GM23248 (cell line): ENCODE results near the gene CADPS. TPM values are rescaled to one million over a fixed set of nuclear protein-coding genes. Genes with fewer than 3 reads are reported as not detected.

Source experiments
- DNase-seq: peaks from one replicate; pipeline ENCODE4 v3.0.0-alpha.2; 2015
- H2AFZ ChIP-seq: fragments of 200-600 bp; sonication (generic); 2 replicates; pipeline ENCODE4 v1.6.1; 2016; ENCODE audit warnings: antibody characterized with exemption
- H3F3A ChIP-seq: fragments of 200-600 bp; sonication (generic); 2 replicates; pipeline ENCODE4 v1.6.1; 2016; ENCODE audit warnings: mild to moderate bottlenecking, antibody characterized with exemption, mixed run types; ENCODE audit not compliant: insufficient read depth
- H3K27ac ChIP-seq: fragments of 200-600 bp; sonication (generic); 2 replicates; pipeline ENCODE4 v1.5.1; 2016; ENCODE audit warnings: mild to moderate bottlenecking
- H3K27me3 ChIP-seq: fragments of 200-600 bp; sonication (generic); replicated peaks from 2 replicates; pipeline ENCODE4 v1.6.1; 2016; ENCODE audit warnings: mild to moderate bottlenecking; ENCODE audit not compliant: insufficient read depth
- H3K36me3 ChIP-seq: fragments of 200-600 bp; sonication (generic); 2 replicates; pipeline ENCODE4 v1.6.1; 2016; ENCODE audit warnings: low read depth, mild to moderate bottlenecking
- H3K4me1 ChIP-seq: fragments of 200-600 bp; sonication (generic); 2 replicates; pipeline ENCODE4 v1.6.1; 2016; ENCODE audit warnings: mild to moderate bottlenecking; ENCODE audit not compliant: insufficient read depth
- H3K4me2 ChIP-seq: fragments of 200-600 bp; sonication (generic); one replicate; pipeline ENCODE4 v1.6.1; 2016; ENCODE audit warnings: mild to moderate bottlenecking; ENCODE audit not compliant: unreplicated experiment
- H3K4me3 ChIP-seq: fragments of 200-600 bp; sonication (generic); 2 replicates; pipeline ENCODE4 v1.5.1; 2016; ENCODE audit warnings: mild to moderate bottlenecking
- H3K79me2 ChIP-seq: fragments of 200-600 bp; sonication (generic); 2 replicates; pipeline ENCODE4 v1.6.1; 2016; ENCODE audit warnings: mild to moderate bottlenecking; ENCODE audit not compliant: insufficient read depth
- H3K9ac ChIP-seq: fragments of 200-600 bp; sonication (generic); 2 replicates; pipeline ENCODE4 v1.6.1; 2016; ENCODE audit warnings: mild to moderate bottlenecking
- H3K9me2 ChIP-seq: fragments of 200-600 bp; sonication (generic); 2 replicates; pipeline ENCODE4 v1.6.1; 2016; ENCODE audit warnings: mixed run types, mild to moderate bottlenecking, moderate library complexity; ENCODE audit not compliant: insufficient read depth
- H3K9me3 ChIP-seq: fragments of 200-600 bp; sonication (generic); one replicate; pipeline ENCODE4 v1.6.1; 2017; ENCODE audit warnings: low read depth
- H4K20me1 ChIP-seq: fragments of 200-600 bp; sonication (generic); 2 replicates; pipeline ENCODE4 v1.6.0; 2016; ENCODE audit not compliant: insufficient read depth
- EZH2 ChIP-seq: fragments of 200-600 bp; sonication (generic); IDR thresholded peaks from 2 replicates; pipeline ENCODE4 v1.6.1; 2018; ENCODE audit warnings: antibody characterized with exemption, mild to moderate bottlenecking; ENCODE audit not compliant: insufficient read depth, poor library complexity, severe bottlenecking
- EZH2phosphoT487 ChIP-seq: fragments of 200-600 bp; sonication (generic); IDR thresholded peaks from 2 replicates; pipeline ENCODE4 v1.6.1; 2018; ENCODE audit warnings: antibody characterized with exemption, moderate library complexity, mild to moderate bottlenecking, low read depth; ENCODE audit not compliant: insufficient read depth
- WGBS, 2 experiments: methylation state at CpG; one replicate each; pipeline ENCODE4 v1.1.6; 2015 to 2017; ENCODE audit warnings: low lambda C conversion rate in 2 of 2, low coverage in 1 of 2; ENCODE audit errors: missing lambda C conversion rate in 2 of 2; 5-methylcytosine and 5-hydroxymethylcytosine counted together
- in situ Hi-C: fragments of 300-500 bp; cut with MboI; formaldehyde crosslinking; loops from 2 replicates; pipeline ENCODE4 v1.15.0; 2020
- polyA plus RNA-seq: library from polyadenylated mRNA; unstranded; fragments of >200 nt; fragmentation: Nextera tagmentation; extraction: Ambion mirVana; gene quantifications from 2 replicates; pipeline ENCODE4 v1.2.1, GENCODE V29; 2016
- total RNA-seq: library from RNA; depleted of rRNA; stranded (reverse); fragments of >200 nt; shearing (Covaris generic); gene quantifications from 2 replicates; pipeline ENCODE4 v1.2.3, GENCODE V29; 2014

Gene CADPS
- total and polyA plus RNA-seq, 2 experiments from 2014 or later, result 3.0 to 4.1 TPM

DNA sequence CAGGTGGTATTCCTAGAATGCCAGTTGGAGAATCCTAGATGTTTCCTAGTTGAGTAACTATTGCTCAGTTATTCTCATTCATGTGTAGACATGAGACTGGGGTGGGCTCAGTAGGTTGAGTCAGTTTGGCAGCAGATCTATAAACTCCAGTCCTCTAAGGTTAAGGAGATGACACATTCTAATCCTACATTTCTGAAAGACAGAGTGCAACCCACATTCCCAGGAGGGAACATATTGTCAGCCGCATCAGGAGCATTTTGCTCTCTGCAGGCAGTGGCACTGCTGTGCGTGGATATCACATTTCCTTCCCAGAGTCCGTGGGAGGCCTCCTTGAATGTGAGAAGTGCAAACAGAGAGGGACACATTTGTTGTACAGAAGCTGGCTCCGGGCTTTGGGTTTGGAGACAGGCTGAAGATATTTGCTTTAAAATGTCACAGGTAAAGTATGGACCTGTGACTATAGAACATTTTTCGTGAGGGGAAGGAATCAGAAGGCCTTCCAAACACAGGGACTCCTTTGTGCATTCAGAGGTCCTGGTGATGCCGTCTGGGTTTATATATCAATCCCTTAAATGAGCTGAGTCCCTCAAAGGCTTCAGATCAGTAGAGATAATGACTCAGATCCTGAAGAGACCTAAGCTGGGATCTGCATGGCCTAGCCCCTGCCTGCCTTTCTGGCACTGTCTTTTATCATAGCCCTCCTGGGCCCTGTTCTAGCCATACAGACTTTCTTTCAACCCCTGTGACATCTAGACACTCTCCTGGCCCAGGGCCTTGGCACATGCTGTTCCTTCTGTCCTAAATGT, 156.5 kb downstream of the CADPS start:
- in situ Hi-C loops, result no loop called here
- 52% methylated on average over 6 of the region's 6 CpGs for WGBS, 2 experiments
- H3K79me2 ChIP-seq, result no peaks in the 10 kb centered on the region

DNA sequence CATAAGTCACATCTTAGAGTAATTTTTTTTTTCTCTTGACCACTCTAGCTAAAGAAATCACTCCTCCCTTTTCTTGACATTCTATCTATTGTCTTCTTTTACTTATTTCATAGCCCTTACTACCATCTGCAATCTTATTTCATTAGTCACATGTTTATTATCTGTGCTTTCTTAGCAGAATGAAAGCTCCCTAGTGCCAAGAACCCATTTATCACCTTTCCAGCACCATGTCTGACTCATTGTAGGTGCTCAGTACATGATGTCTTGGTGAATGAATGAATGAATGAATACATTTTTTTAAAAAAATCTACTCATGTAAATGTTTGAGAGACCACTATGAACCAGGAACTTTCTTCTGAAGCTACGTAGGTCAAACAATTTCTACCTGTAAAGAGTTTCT, 157.2 kb downstream of the CADPS start:
- H3K4me1 ChIP-seq, result peaks cover 11% of the 10 kb centered on the region
- no peaks in the 10 kb centered on the region for H3K9me2 ChIP-seq
- no peaks in the 10 kb centered on the region for H3K79me2 ChIP-seq
- no peaks in the 10 kb centered on the region for H3K27me3 ChIP-seq
- H3K9me3 ChIP-seq, result no peaks in the 10 kb centered on the region
- no peak overlapping the region for H3K4me3 ChIP-seq
- H3F3A ChIP-seq, result peaks cover 14% of the 10 kb centered on the region; the same call in 1 of the 2 replicates
- no peak for DNase-seq
- in situ Hi-C loops, result no loop called here
- no peak overlapping the region for H3K4me2 ChIP-seq
- no peak for TF ChIP-seq EZH2
- TF ChIP-seq EZH2phosphoT487, result no peak
- H3K27ac ChIP-seq, result no peak overlapping the region
- 89 to 93% methylated on average over 1 of the region's 1 CpG for WGBS, 2 experiments
- H2AFZ ChIP-seq, result no peak overlapping the region
- no peaks in the 10 kb centered on the region for H4K20me1 ChIP-seq
- H3K36me3 ChIP-seq, result no peaks in the 10 kb centered on the region
- H3K9ac ChIP-seq, result no peak overlapping the region

More for the DNA sequence above, 156.5 kb downstream of the CADPS start:
- Histone ChIP-seq H3K9me3 (no peaks in the 10 kb centered on the region), H3F3A (peaks cover 14% of the 10 kb centered on the region; the same call in 1 of the 2 replicates), H3K4me1 (peaks cover 11% of the 10 kb centered on the region), H2AFZ (no peak overlapping the region), H4K20me1 (no peaks in the 10 kb centered on the region), H3K36me3 (no peaks in the 10 kb centered on the region), H3K4me3 (no peak overlapping the region), H3K27ac (no peak overlapping the region), H3K9me2 (no peaks in the 10 kb centered on the region), H3K27me3 (no peaks in the 10 kb centered on the region), H3K4me2 (no peak overlapping the region), H3K9ac (no peak overlapping the region)
- TF ChIP-seq EZH2phosphoT487 (no peak), EZH2 (no peak)
- DNase-seq, result peak; percentile 67

DNA sequence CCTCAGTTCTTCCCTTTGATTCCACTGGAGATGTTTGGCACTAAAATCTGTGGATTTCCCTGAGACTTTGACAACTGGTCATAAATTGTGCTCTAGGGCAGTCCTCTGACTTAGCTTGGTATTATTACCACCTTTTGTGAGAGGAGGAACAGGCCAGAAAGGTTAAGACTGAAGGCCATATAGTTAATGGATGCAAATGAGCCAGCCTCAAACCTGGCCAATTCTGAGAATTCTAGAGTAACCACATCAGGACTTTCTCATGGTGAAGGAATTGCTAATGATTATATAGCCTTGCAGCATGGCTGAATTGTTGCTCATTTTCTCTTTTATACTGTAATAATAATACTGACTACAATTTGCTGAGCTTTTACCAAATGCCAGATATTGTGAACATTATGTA, 162.5 kb downstream of the CADPS start:
- Histone ChIP-seq H3K9ac (no peak overlapping the region), H3K27ac (no peak overlapping the region), H3K36me3 (no peaks in the 10 kb centered on the region), H4K20me1 (no peaks in the 10 kb centered on the region), H2AFZ (no peak overlapping the region), H3K9me2 (no peaks in the 10 kb centered on the region), H3F3A (peaks cover 1% of the 10 kb centered on the region; the same call in 1 of the 2 replicates), H3K4me3 (no peak overlapping the region), H3K9me3 (no peaks in the 10 kb centered on the region), H3K79me2 (no peaks in the 10 kb centered on the region), H3K4me1 (peaks cover 7% of the 10 kb centered on the region), H3K27me3 (no peaks in the 10 kb centered on the region), H3K4me2 (no peak overlapping the region)
- peak; percentile 62 for DNase-seq
- TF ChIP-seq EZH2phosphoT487, result no peak
- no peak for TF ChIP-seq EZH2
- in situ Hi-C loops, result no loop called here

DNA sequence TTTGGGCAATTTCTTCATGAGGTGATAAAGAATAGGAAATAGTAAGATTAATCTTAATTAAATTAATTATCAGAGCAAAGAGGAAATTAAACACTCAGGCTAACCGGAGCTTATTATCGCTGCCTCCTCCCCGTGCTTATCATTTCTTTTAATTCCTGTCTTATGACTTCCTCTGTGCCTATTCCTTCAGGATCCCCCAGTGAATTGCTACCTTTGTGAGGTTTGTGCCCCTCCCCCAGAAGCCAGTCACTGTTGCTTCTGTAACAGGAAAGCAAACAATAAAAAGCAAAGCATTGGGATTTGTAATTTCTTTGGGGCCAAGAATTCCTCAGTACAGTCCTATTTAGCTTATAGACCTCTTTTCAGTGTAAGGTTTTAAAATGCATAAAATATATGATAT, 164.5 kb downstream of the CADPS start:
- in situ Hi-C loops, result no loop called here
- Histone ChIP-seq H3K4me2 (no peak overlapping the region), H3K27me3 (no peaks in the 10 kb centered on the region), H3K4me3 (no peak overlapping the region), H3K4me1 (peaks cover 6% of the 10 kb centered on the region), H3K79me2 (no peaks in the 10 kb centered on the region), H4K20me1 (no peaks in the 10 kb centered on the region), H3F3A (no peaks in the 10 kb centered on the region; the same call in 1 of the 2 replicates), H3K9me2 (no peaks in the 10 kb centered on the region), H3K9me3 (no peaks in the 10 kb centered on the region), H3K9ac (no peak overlapping the region), H3K36me3 (no peaks in the 10 kb centered on the region), H3K27ac (no peak overlapping the region), H2AFZ (no peak overlapping the region)
- WGBS, 2 experiments, result 83 to 92% methylated on average over 3 of the region's 3 CpGs
- TF ChIP-seq EZH2phosphoT487 (no peak), EZH2 (no peak)
- no peak for DNase-seq
